Measurements from ENCODE around the gene CDC14C. TPM values are rescaled to one million over a fixed set of nuclear protein-coding genes. Genes with fewer than 3 reads are reported as not detected.

Gene CDC14C
- total RNA-seq, 1 experiment from 2014 or later, result 0.10 TPM

- DNase-seq (ENCODE audit: low read depth), result no peak
Observed at GRCh38 chr7:48971173-48971572, 46.8 kb downstream of the CDC14C start.

DNA sequence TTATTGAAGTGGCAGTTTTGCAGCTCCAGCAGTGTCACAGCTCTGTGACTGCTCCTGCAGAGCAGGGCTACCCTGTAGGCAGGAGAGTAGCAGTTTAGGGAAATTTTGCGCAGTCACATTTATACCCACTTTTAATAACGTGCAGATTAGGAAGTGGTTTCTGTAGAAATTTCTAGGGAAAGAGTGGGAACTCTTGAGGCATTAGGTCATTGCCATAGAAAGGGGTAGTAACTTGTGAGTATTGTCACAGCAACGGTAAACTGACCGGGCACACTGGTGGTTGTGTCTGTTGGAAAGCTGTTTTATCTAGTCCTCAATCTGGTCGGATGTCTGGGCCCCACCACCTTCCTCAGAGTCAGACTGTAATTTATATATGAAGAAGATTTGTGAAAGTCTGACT lies 51.9 kb downstream of the CDC14C start:
- no peak for DNase-seq (ENCODE audit: low read depth)

- no peak for DNase-seq (ENCODE audit: low read depth)
Observed at GRCh38 chr7:48976850-48977249, 52.5 kb downstream of the CDC14C start.

Measured in M059J (cell line).